Stimulated activated CD8-positive, alpha-beta memory T cell treated with anti-CD3 and anti-CD28 coated beads, Interleukin-15, amount 100 ng/mL, for 4 hours (primary cell): ENCODE results near the gene UNC13D.

Source experiments
- DNase-seq, 2 donors: peaks; one replicate each; pipeline ENCODE4 v3.0.0-alpha.2; 2020; ENCODE audit warnings: low read depth in 2 of 2

The UNC13D gene

GRCh38 chr17:75834279-75834920 is 9.8 kb downstream of the UNC13D start:
- DNase-seq = no peak

- no peak for DNase-seq
Observed at GRCh38 chr17:75832652-75833400, 11.4 kb downstream of the UNC13D start.

GRCh38 chr17:75832164-75832651 is 12.0 kb downstream of the UNC13D start:
- DNase-seq = no peak

- no peak for DNase-seq
Observed at GRCh38 chr17:75831032-75831571, 13.1 kb downstream of the UNC13D start.

GRCh38 chr17:75830164-75831031 is 13.8 kb downstream of the UNC13D start:
- DNase-seq = no peak

GRCh38 chr17:75829747-75830146 is 14.5 kb downstream of the UNC13D start:
- DNase-seq = no peak

- no peak for DNase-seq
Observed at GRCh38 chr17:75828741-75829140, 15.5 kb downstream of the UNC13D start.

GRCh38 chr17:75828076-75828400 is 16.2 kb downstream of the UNC13D start:
- DNase-seq = no peak

- DNase-seq = peak in 1 of 2 donors; percentile 42
Observed at GRCh38 chr17:75827308-75828075, 16.7 kb downstream of the UNC13D start.

- DNase-seq = no peak
Observed at GRCh38 chr17:75826561-75827307, 17.5 kb downstream of the UNC13D start.

- DNase-seq = no peak
Observed at GRCh38 chr17:75825748-75826370, 18.3 kb downstream of the UNC13D start.

- no peak for DNase-seq
Observed at GRCh38 chr17:75825149-75825552, 19.1 kb downstream of the UNC13D start.

GRCh38 chr17:75824666-75825065 is 19.5 kb downstream of the UNC13D start:
- no peak for DNase-seq

GRCh38 chr17:75824050-75824552 is 20.1 kb downstream of the UNC13D start:
- DNase-seq = no peak

GRCh38 chr17:75823257-75824041 is 20.8 kb downstream of the UNC13D start:
- no peak for DNase-seq

GRCh38 chr17:75822800-75823166 is 21.4 kb downstream of the UNC13D start:
- DNase-seq = no peak

- DNase-seq = no peak
Observed at GRCh38 chr17:75822119-75822799, 21.9 kb downstream of the UNC13D start.

GRCh38 chr17:75821552-75821951 is 22.7 kb downstream of the UNC13D start:
- DNase-seq = no peak
